Gastroesophageal sphincter (tissue), 3 donors: Measurements from ENCODE around the gene SIGLEC1.

ENCODE experiments used
- CTCF ChIP-seq, 4 experiments: fragments of 200-600 bp in 2 of 4; fragments of 450-650 bp in 2 of 4; sonication (generic) in 1 of 4; IDR thresholded peaks; one replicate each; pipeline ENCODE4 v1.5.1; 2017 to 2019; ENCODE audit warnings: antibody characterized with exemption in 4 of 4, mild to moderate bottlenecking in 2 of 4, moderate library complexity in 2 of 4
- POLR2A ChIP-seq, 2 donors: fragments of 450-650 bp; IDR thresholded peaks; one replicate each; pipeline ENCODE4 v1.6.1; 2017; ENCODE audit warnings: antibody characterized with exemption in 2 of 2, mild to moderate bottlenecking in 2 of 2, moderate library complexity in 1 of 2

DNA sequence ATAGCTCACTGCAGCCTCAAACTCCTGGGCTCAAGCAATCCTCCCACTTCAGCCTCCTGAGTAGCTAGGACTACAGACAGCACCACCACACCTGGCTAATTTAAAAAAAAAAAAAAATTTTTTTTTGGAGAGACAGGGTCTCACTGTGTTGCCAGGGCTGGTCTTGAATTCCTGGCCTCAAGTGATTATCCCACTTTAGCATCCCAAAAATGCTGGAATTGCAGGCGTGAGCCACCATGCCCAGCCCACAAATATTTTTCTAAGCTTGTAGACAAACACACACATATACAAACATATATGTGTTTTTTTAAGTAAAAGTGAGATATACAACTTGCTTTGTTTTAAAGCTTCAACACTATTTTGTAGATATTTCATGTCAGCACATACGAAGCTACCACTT lies 30.9 kb upstream of the SIGLEC1 start:
- no peak for TF ChIP-seq CTCF (IDR thresholded peaks at IDR 0.05)
- TF ChIP-seq POLR2A (IDR thresholded peaks at IDR 0.05): no peak
